Erythroblast (primary cell): ENCODE results near the gene LSM2.
"Not testable (repeated sequence)": the region's sequence is repeated elsewhere in the genome, so short reads cannot be mapped to it uniquely, and the experiment has no call there.

Experiments used
- GATA1 ChIP-seq: IDR thresholded peaks from 2 replicates; pipeline ENCODE4 v1.6.1; 2011; ENCODE audit warnings: low read depth, mild to moderate bottlenecking, control low read depth, low read length, moderate library complexity
- POLR2A ChIP-seq: IDR thresholded peaks from 2 replicates; pipeline ENCODE4 v1.6.1; 2011; ENCODE audit warnings: mild to moderate bottlenecking, low read length

GRCh38 chr6:31851980-31852718 lies 45.4 kb upstream of the LSM2 start:
- not testable (repeated sequence) for TF ChIP-seq POLR2A, GATA1
